ENCODE data around the gene MBD1.

DNA sequence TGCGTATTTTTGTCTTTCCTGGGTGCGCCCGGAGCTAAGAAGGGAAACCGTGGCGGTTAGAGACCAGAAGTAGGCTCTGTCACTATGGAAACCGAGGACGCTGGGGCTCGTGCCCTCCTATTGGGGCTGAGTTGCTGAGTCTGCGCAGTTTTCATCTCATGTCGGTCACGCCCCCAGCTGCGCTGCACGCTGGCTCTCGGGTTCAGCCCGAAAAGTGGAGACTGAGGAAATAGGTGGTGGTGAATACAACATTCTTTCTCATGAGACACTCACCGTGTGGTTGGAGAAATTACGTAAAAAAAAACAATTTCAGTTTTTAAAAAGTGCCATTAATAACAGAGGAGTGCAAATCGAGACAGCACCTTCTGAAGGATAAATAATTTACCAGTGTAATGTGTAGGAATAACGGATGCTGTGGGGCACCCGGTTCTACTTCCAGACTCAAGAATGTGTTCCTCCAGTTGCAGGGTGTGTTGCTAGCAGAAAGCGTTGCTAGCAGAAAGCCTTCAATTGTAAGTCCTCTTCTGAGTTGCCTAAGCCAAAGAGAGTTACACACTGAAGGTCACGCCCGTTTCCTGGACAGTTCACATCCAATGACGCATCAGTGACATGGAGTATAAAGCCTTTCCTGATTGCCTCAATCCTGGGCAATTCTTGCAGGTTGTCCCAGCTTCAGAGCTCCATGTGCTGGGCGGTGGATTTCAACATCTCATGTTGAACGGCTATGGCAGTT, 26.6 kb upstream of the MBD1 start:
- no peak for TF ChIP-seq POLR2A (IDR thresholded peaks at IDR 0.05; ENCODE audit: extremely low read depth, insufficient read length)
- TF ChIP-seq, protein P1, sequence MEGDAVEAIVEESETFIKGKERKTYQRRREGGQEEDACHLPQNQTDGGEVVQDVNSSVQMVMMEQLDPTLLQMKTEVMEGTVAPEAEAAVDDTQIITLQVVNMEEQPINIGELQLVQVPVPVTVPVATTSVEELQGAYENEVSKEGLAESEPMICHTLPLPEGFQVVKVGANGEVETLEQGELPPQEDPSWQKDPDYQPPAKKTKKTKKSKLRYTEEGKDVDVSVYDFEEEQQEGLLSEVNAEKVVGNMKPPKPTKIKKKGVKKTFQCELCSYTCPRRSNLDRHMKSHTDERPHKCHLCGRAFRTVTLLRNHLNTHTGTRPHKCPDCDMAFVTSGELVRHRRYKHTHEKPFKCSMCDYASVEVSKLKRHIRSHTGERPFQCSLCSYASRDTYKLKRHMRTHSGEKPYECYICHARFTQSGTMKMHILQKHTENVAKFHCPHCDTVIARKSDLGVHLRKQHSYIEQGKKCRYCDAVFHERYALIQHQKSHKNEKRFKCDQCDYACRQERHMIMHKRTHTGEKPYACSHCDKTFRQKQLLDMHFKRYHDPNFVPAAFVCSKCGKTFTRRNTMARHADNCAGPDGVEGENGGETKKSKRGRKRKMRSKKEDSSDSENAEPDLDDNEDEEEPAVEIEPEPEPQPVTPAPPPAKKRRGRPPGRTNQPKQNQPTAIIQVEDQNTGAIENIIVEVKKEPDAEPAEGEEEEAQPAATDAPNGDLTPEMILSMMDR (IDR thresholded peaks at IDR 0.05; ENCODE audit: low read depth, low read length) = no peak

All from NB4 (cell line).